HEK293 (cell line): ENCODE results near the gene ACADVL.

Experiments
- CTCF ChIA-PET: fragments of 350-600 bp; formaldehyde crosslinking; extraction: SDS; loops from one replicate; lab custom pipeline; 2021; ENCODE audit warnings: antibody characterized with exemption; lab: Yijun Ruan, JAX
- POLR2A ChIA-PET: fragments of 300-600 bp; formaldehyde crosslinking; extraction: SDS; loops from one replicate; lab custom pipeline; 2020; ENCODE audit warnings: antibody characterized with exemption, inconsistent platforms; lab: Yijun Ruan, JAX
- H3K27ac ChIP-seq: fragments of 200-500 bp; sonication (Bioruptor generic); 2 replicates; pipeline ENCODE4 v1.5.1; 2014; ENCODE audit warnings: low read depth, low read length, control low read depth, inconsistent platforms; ENCODE audit errors: extremely low read depth
- H3K36me3 ChIP-seq, 2 experiments: fragments of 200-500 bp in 1 of 2; sonication (Bioruptor generic) in 1 of 2; 1 replicate in 1 of 2; 2 replicates in 1 of 2; pipeline ENCODE4 v1.5.1; 2014 to 2017; ENCODE audit warnings: inconsistent platforms in 2 of 2, low read length in 2 of 2; ENCODE audit not compliant: control insufficient read depth in 2 of 2, insufficient read depth in 1 of 2
- H3K4me1 ChIP-seq: fragments of 200-500 bp; sonication (Bioruptor generic); 2 replicates; pipeline ENCODE4 v1.5.1; 2014; ENCODE audit warnings: mild to moderate bottlenecking, low read length, inconsistent platforms; ENCODE audit not compliant: control insufficient read depth, insufficient read depth
- H3K4me3 ChIP-seq: 2 replicates; pipeline ENCODE4 v1.5.1; 2011; ENCODE audit warnings: low read depth, mild to moderate bottlenecking, control low read depth, low read length, moderate library complexity
- H3K9me3 ChIP-seq: fragments of 200-500 bp; sonication (Bioruptor generic); 2 replicates; pipeline ENCODE4 v1.5.1; 2014; ENCODE audit warnings: low read depth, low read length, inconsistent platforms; ENCODE audit not compliant: control insufficient read depth, insufficient read depth
- GLI4 ChIP-seq: fragments of 450-650 bp; formaldehyde crosslinking; IDR thresholded peaks from 2 replicates; pipeline ENCODE4 v1.5.1; 2016; ENCODE audit warnings: missing biosample characterization, missing genetic modification characterization
- HOXD13 ChIP-seq: sonication (generic); formaldehyde crosslinking; IDR thresholded peaks from 2 replicates; pipeline ENCODE4 v1.8.0; 2022; ENCODE audit warnings: missing genetic modification reagents, borderline replicate concordance
- KLF9 ChIP-seq: fragments of 450-650 bp; formaldehyde crosslinking; IDR thresholded peaks from 2 replicates; pipeline ENCODE4 v1.5.1; 2016; ENCODE audit warnings: missing biosample characterization, missing genetic modification characterization, low read depth
- MEIS1 ChIP-seq: sonication (generic); formaldehyde crosslinking; IDR thresholded peaks from 2 replicates; pipeline ENCODE4 v1.8.1; 2022; ENCODE audit warnings: missing genetic modification reagents, mild to moderate bottlenecking, borderline replicate concordance
- PBX3 ChIP-seq: sonication (generic); formaldehyde crosslinking; IDR thresholded peaks from 2 replicates; pipeline ENCODE4 v1.8.1; 2022; ENCODE audit warnings: mild to moderate bottlenecking, moderate library complexity, missing genetic modification reagents
- PRDM10 ChIP-seq: fragments of 450-650 bp; formaldehyde crosslinking; IDR thresholded peaks from 2 replicates; pipeline ENCODE4 v1.5.1; 2016; ENCODE audit warnings: missing biosample characterization, missing genetic modification characterization
- PRDM2 ChIP-seq: fragments of 450-650 bp; formaldehyde crosslinking; IDR thresholded peaks from 2 replicates; pipeline ENCODE4 v1.5.1; 2016; ENCODE audit warnings: missing biosample characterization, missing genetic modification characterization, borderline replicate concordance
- YY1 ChIP-seq: fragments of 450-650 bp; formaldehyde crosslinking; IDR thresholded peaks from 2 replicates; pipeline ENCODE4 v1.5.1; 2018; ENCODE audit warnings: missing biosample characterization, missing genetic modification characterization
- ZBTB17 ChIP-seq: fragments of 450-650 bp; formaldehyde crosslinking; IDR thresholded peaks from 2 replicates; pipeline ENCODE4 v1.5.1; 2016; ENCODE audit warnings: missing biosample characterization, missing genetic modification characterization
- ZBTB6 ChIP-seq: fragments of 450-650 bp; formaldehyde crosslinking; IDR thresholded peaks from 2 replicates; pipeline ENCODE4 v1.5.1; 2017; ENCODE audit warnings: missing biosample characterization, missing genetic modification characterization
- ZIC2 ChIP-seq: fragments of 450-650 bp; formaldehyde crosslinking; IDR thresholded peaks from 2 replicates; pipeline ENCODE4 v1.5.1; 2016; ENCODE audit warnings: missing biosample characterization, missing genetic modification characterization
- ZNF175 ChIP-seq: fragments of 450-650 bp; formaldehyde crosslinking; IDR thresholded peaks from 2 replicates; pipeline ENCODE4 v1.5.1; 2016; ENCODE audit warnings: missing biosample characterization, missing genetic modification characterization
- ZNF354C ChIP-seq: fragments of 450-650 bp; formaldehyde crosslinking; IDR thresholded peaks from 2 replicates; pipeline ENCODE4 v1.5.1; 2016; ENCODE audit warnings: missing biosample characterization, missing genetic modification characterization, low read depth, borderline replicate concordance
- ZNF510 ChIP-seq: fragments of 450-650 bp; formaldehyde crosslinking; IDR thresholded peaks from 2 replicates; pipeline ENCODE4 v1.5.1; 2018; ENCODE audit warnings: mild to moderate bottlenecking, missing genetic modification characterization, missing biosample characterization; ENCODE audit not compliant: insufficient replicate concordance
- ZNF513 ChIP-seq: fragments of 450-650 bp; IDR thresholded peaks from 2 replicates; pipeline ENCODE4 v1.5.1; 2018; ENCODE audit warnings: missing biosample characterization, missing genetic modification characterization
- ZNF514 ChIP-seq: fragments of 450-650 bp; formaldehyde crosslinking; IDR thresholded peaks from 2 replicates; pipeline ENCODE4 v1.5.1; 2016; ENCODE audit warnings: missing biosample characterization, missing genetic modification characterization
- ZNF596 ChIP-seq: fragments of 450-650 bp; IDR thresholded peaks from 2 replicates; pipeline ENCODE4 v1.5.0; 2018; ENCODE audit warnings: missing biosample characterization, mild to moderate bottlenecking, missing genetic modification characterization, moderate library complexity
- ZNF623 ChIP-seq: fragments of 450-650 bp; formaldehyde crosslinking; IDR thresholded peaks from 2 replicates; pipeline ENCODE4 v1.5.1; 2016; ENCODE audit warnings: missing biosample characterization, missing genetic modification characterization
- ZNF654 ChIP-seq: fragments of 450-650 bp; formaldehyde crosslinking; IDR thresholded peaks from 2 replicates; pipeline ENCODE4 v1.5.1; 2016; ENCODE audit warnings: low read depth, missing biosample characterization, missing genetic modification characterization

The ACADVL gene

GRCh38 chr17:7249214-7249613, 29.5 kb downstream of the ACADVL start:
- peaks cover 34 to 47% of the 10 kb centered on the region in 2 experiments for H3K36me3 ChIP-seq
- H3K27ac ChIP-seq = peak overlapping the region; percentile 46; the same call in 1 of the 2 replicates
- no peak overlapping the region for H3K4me3 ChIP-seq
- H3K9me3 ChIP-seq = no peaks in the 10 kb centered on the region
- H3K4me1 ChIP-seq = peaks cover 13% of the 10 kb centered on the region; the same call in 1 of the 2 replicates
- CTCF ChIA-PET = interaction anchor here (0.6 to 1.4 kb wide), 2 partner anchors 17 to 122 kb away, joined by 3 to 5 read pairs; no protein-coding TSS in a partner anchor
- TF ChIP-seq ZBTB17 (tag by site-specific recombination) (no peak), ZNF514 (tag by site-specific recombination) (no peak), PRDM10 (tag by site-specific recombination) (peak; percentile 37)
- TF ChIP-seq, all 188 proteins: peak for 1
- POLR2A ChIA-PET = interaction anchor here (0.8 to 1.6 kb wide), 3 partner anchors 11 to 153 kb away, joined by 3 to 7 read pairs (median 4); partner anchors contain the start of genes NEURL4 and PHF23

GRCh38 chr17:7249830-7250229, 30.1 kb downstream of the ACADVL start:
- Histone ChIP-seq H3K4me3 (peak overlapping the region; percentile 75), H3K9me3 (no peaks in the 10 kb centered on the region), H3K36me3 (peaks cover 36 to 47% of the 10 kb centered on the region in 2 experiments), H3K27ac (no peak overlapping the region), H3K4me1 (peaks cover 13% of the 10 kb centered on the region; the same call in 1 of the 2 replicates)
- CTCF ChIA-PET = interaction anchor here (0.6 to 1.4 kb wide), 2 partner anchors 16 to 121 kb away, joined by 3 to 5 read pairs; no protein-coding TSS in a partner anchor
- POLR2A ChIA-PET = interaction anchor here (1.5 to 1.6 kb wide), 2 partner anchors 12 to 80 kb away, joined by 4 to 7 read pairs; partner anchors contain the start of genes NEURL4 and PHF23
- TF ChIP-seq ZNF654 (tag by site-specific recombination) (no peak), HOXD13 (CRISPR knock-in tag) (no peak), ZNF354C (tag by site-specific recombination) (no peak), ZNF623 (tag by site-specific recombination) (no peak), ZNF175 (tag by site-specific recombination) (no peak), ZNF596 (tag by site-specific recombination) (no peak), PBX3 (CRISPR knock-in tag) (no peak), PRDM2 (tag by site-specific recombination) (no peak), ZNF513 (tag by site-specific recombination) (no peak), GLI4 (tag by site-specific recombination) (no peak), ZNF510 (no peak), KLF9 (tag by site-specific recombination) (no peak), ZBTB6 (no peak), MEIS1 (CRISPR knock-in tag) (no peak), ZIC2 (no peak), YY1 (tag by site-specific recombination) (no peak)
